Measurements from ENCODE around the gene NCOR1. TPM values are rescaled to one million over a fixed set of nuclear protein-coding genes. Genes with fewer than 3 reads are reported as not detected.
"Not testable (repeated sequence)": the region's sequence is repeated elsewhere in the genome, so short reads cannot be mapped to it uniquely, and the experiment has no call there.

The NCOR1 gene
- total and polyA plus RNA-seq, 2 experiments from 2014 or later, result 50.6 to 95.7 TPM

GRCh38 chr17:16243385-16243784 is 28.1 kb upstream of the NCOR1 start:
- Histone ChIP-seq H3K27me3 (replicated peaks; ENCODE audit: insufficient read depth) (no peaks in the 10 kb centered on the region), H3K9ac (no peak overlapping the region), H2AFZ (no peak overlapping the region), H3K36me3 (ENCODE audit: low read depth) (no peaks in the 10 kb centered on the region), H3K27ac (no peak overlapping the region), H3K79me2 (ENCODE audit: insufficient read depth) (no peaks in the 10 kb centered on the region), H3F3A (ENCODE audit: insufficient read depth) (no peaks in the 10 kb centered on the region; the same call in 1 of the 2 replicates), H3K4me2 (ENCODE audit: unreplicated experiment) (no peak overlapping the region), H3K4me1 (ENCODE audit: insufficient read depth) (peaks cover under 1% of the 10 kb centered on the region; the same call in 1 of the 2 replicates), H3K4me3 (no peak overlapping the region), H3K9me2 (ENCODE audit: insufficient read depth) (no peaks in the 10 kb centered on the region), H4K20me1 (ENCODE audit: insufficient read depth) (no peaks in the 10 kb centered on the region), H3K9me3 (ENCODE audit: low read depth) (no peaks in the 10 kb centered on the region)
- in situ Hi-C loops (cut with MboI), result no loop called here
- DNase-seq, result no peak
- TF ChIP-seq EZH2 (IDR thresholded peaks at IDR 0.05; ENCODE audit: insufficient read depth, poor library complexity, severe bottlenecking) (no peak), EZH2phosphoT487 (IDR thresholded peaks at IDR 0.05; ENCODE audit: insufficient read depth, low read depth) (no peak)
- 85 to 88% methylated on average over 5 of the region's 5 CpGs for whole genome bisulfite sequencing, 2 experiments (ENCODE audit: low coverage in 1 of 2, low lambda C conversion rate in 2 of 2, missing lambda C conversion rate in 2 of 2)

- TF ChIP-seq EZH2phosphoT487 (IDR thresholded peaks at IDR 0.05; ENCODE audit: insufficient read depth, low read depth) (no peak), EZH2 (IDR thresholded peaks at IDR 0.05; ENCODE audit: insufficient read depth, poor library complexity, severe bottlenecking) (no peak)
- Histone ChIP-seq H3K4me1 (ENCODE audit: insufficient read depth) (no peaks in the 10 kb centered on the region), H3K36me3 (ENCODE audit: low read depth) (no peaks in the 10 kb centered on the region)
Observed at GRCh38 chr17:16241906-16242399, 26.6 kb upstream of the NCOR1 start.

GRCh38 chr17:16239931-16240330 is 24.6 kb upstream of the NCOR1 start:
- Histone ChIP-seq H3K4me2 (ENCODE audit: unreplicated experiment) (no peak overlapping the region), H3K9me3 (ENCODE audit: low read depth) (no peaks in the 10 kb centered on the region), H3K9me2 (ENCODE audit: insufficient read depth) (no peaks in the 10 kb centered on the region), H3K4me1 (ENCODE audit: insufficient read depth) (no peaks in the 10 kb centered on the region), H3K9ac (no peak overlapping the region), H3K36me3 (ENCODE audit: low read depth) (no peaks in the 10 kb centered on the region; the same call in 1 of the 2 replicates), H3K4me3 (no peak overlapping the region), H3K27ac (no peak overlapping the region), H3F3A (ENCODE audit: insufficient read depth) (no peaks in the 10 kb centered on the region), H3K79me2 (ENCODE audit: insufficient read depth) (no peaks in the 10 kb centered on the region; the same call in 1 of the 2 replicates), H4K20me1 (ENCODE audit: insufficient read depth) (no peaks in the 10 kb centered on the region), H2AFZ (no peak overlapping the region), H3K27me3 (replicated peaks; ENCODE audit: insufficient read depth) (no peaks in the 10 kb centered on the region)
- no peak for TF ChIP-seq EZH2 (IDR thresholded peaks at IDR 0.05; ENCODE audit: insufficient read depth, poor library complexity, severe bottlenecking)
- DNase-seq, result no peak
- 98 to 100% methylated on average over 3 of the region's 3 CpGs for WGBS, 2 experiments (ENCODE audit: low coverage in 1 of 2, low lambda C conversion rate in 2 of 2, missing lambda C conversion rate in 2 of 2)
- in situ Hi-C loops (cut with MboI), result no loop called here

More at GRCh38 chr17:16241906-16242399, 26.6 kb upstream of the NCOR1 start:
- in situ Hi-C loops (cut with MboI), result no loop called here
- Histone ChIP-seq H3K27ac (no peak overlapping the region), H4K20me1 (ENCODE audit: insufficient read depth) (no peaks in the 10 kb centered on the region), H3K9me3 (ENCODE audit: low read depth) (no peaks in the 10 kb centered on the region), H3K4me2 (ENCODE audit: unreplicated experiment) (no peak overlapping the region), H3K4me3 (no peak overlapping the region), H3K79me2 (ENCODE audit: insufficient read depth) (no peaks in the 10 kb centered on the region), H3K27me3 (replicated peaks; ENCODE audit: insufficient read depth) (no peaks in the 10 kb centered on the region), H3K9ac (no peak overlapping the region), H3K9me2 (ENCODE audit: insufficient read depth) (no peaks in the 10 kb centered on the region), H2AFZ (no peak overlapping the region), H3F3A (ENCODE audit: insufficient read depth) (no peaks in the 10 kb centered on the region)
- no peak for DNase-seq

GRCh38 chr17:16232391-16232790 is 17.1 kb upstream of the NCOR1 start:
- in situ Hi-C loops (cut with MboI), result no loop called here
- Histone ChIP-seq H3K4me2 (ENCODE audit: unreplicated experiment) (no peak overlapping the region), H3K36me3 (ENCODE audit: low read depth) (no peaks in the 10 kb centered on the region; the same call in 1 of the 2 replicates), H3K9ac (no peak overlapping the region), H3K27me3 (replicated peaks; ENCODE audit: insufficient read depth) (no peaks in the 10 kb centered on the region), H3F3A (ENCODE audit: insufficient read depth) (no peaks in the 10 kb centered on the region), H3K79me2 (ENCODE audit: insufficient read depth) (peaks cover 17% of the 10 kb centered on the region), H3K4me1 (ENCODE audit: insufficient read depth) (no peaks in the 10 kb centered on the region), H3K9me2 (ENCODE audit: insufficient read depth) (no peaks in the 10 kb centered on the region), H3K9me3 (ENCODE audit: low read depth) (no peaks in the 10 kb centered on the region), H4K20me1 (ENCODE audit: insufficient read depth) (no peaks in the 10 kb centered on the region), H3K4me3 (no peak overlapping the region), H3K27ac (no peak overlapping the region), H2AFZ (no peak overlapping the region)
- 46% methylated on average over 1 of the region's 1 CpG for WGBS, 2 experiments (ENCODE audit: low coverage in 1 of 2, low lambda C conversion rate in 2 of 2, missing lambda C conversion rate in 2 of 2)
- TF ChIP-seq EZH2 (IDR thresholded peaks at IDR 0.05; ENCODE audit: insufficient read depth, poor library complexity, severe bottlenecking), result no peak
- no peak for TF ChIP-seq EZH2phosphoT487 (IDR thresholded peaks at IDR 0.05; ENCODE audit: insufficient read depth, low read depth)
- no peak for DNase-seq

GRCh38 chr17:16229912-16230561 is 14.7 kb upstream of the NCOR1 start:
- in situ Hi-C loops (cut with MboI); H3F3A ChIP-seq (ENCODE audit: insufficient read depth); H3K4me3 ChIP-seq; H3K4me2 ChIP-seq (ENCODE audit: unreplicated experiment); H3K9me3 ChIP-seq (ENCODE audit: low read depth); H3K9ac ChIP-seq; H2AFZ ChIP-seq; H4K20me1 ChIP-seq (ENCODE audit: insufficient read depth); H3K9me2 ChIP-seq (ENCODE audit: insufficient read depth); H3K4me1 ChIP-seq (ENCODE audit: insufficient read depth); H3K36me3 ChIP-seq (ENCODE audit: low read depth); DNase-seq; H3K27me3 ChIP-seq (replicated peaks; ENCODE audit: insufficient read depth); H3K27ac ChIP-seq: not testable (repeated sequence)
- WGBS, 2 experiments (ENCODE audit: low coverage in 1 of 2, low lambda C conversion rate in 2 of 2, missing lambda C conversion rate in 2 of 2), result 92 to 93% methylated on average over 8 of the region's 8 CpGs
- peaks cover 39% of the 10 kb centered on the region for H3K79me2 ChIP-seq (ENCODE audit: insufficient read depth)

Data from GM23248 (cell line).